Activated naive CD4-positive, alpha-beta T cell treated with anti-CD3 and anti-CD28 coated beads for 36 hours (primary cell): Measurements from ENCODE around the gene HIPK3. TPM values are rescaled to one million over a fixed set of nuclear protein-coding genes. Genes with fewer than 3 reads are reported as not detected.
"Not testable (repeated sequence)": the region's sequence is repeated elsewhere in the genome, so short reads cannot be mapped to it uniquely, and the experiment has no call there.

Experiments
- CTCF ChIA-PET: fragments of 350-600 bp; sonication (Branson Sonifier 250); formaldehyde crosslinking; loops from one replicate; lab custom pipeline; 2021; ENCODE audit warnings: antibody characterized with exemption; lab: Charles Lee
- DNase-seq: peaks from one replicate; pipeline ENCODE4 v3.0.0-alpha.2; 2020
- H3K27ac Mint-ChIP-seq: one replicate; pipeline ENCODE4 v1.8.0; 2021; ENCODE audit warnings: mild to moderate bottlenecking, mixed read lengths
- H3K27me3 Mint-ChIP-seq: one replicate; pipeline ENCODE4 v1.8.0; 2021; ENCODE audit warnings: low read depth, mixed read lengths
- H3K36me3 Mint-ChIP-seq: one replicate; pipeline ENCODE4 v1.8.0; 2021; ENCODE audit warnings: low read depth, mixed read lengths
- H3K4me1 Mint-ChIP-seq: one replicate; pipeline ENCODE4 v1.8.0; 2021; ENCODE audit warnings: low read depth, mixed read lengths
- H3K4me3 Mint-ChIP-seq: one replicate; pipeline ENCODE4 v1.8.0; 2021; ENCODE audit warnings: mild to moderate bottlenecking, moderate library complexity, mixed read lengths
- H3K9me3 Mint-ChIP-seq: one replicate; pipeline ENCODE4 v1.8.0; 2021; ENCODE audit warnings: mixed read lengths
- intact Hi-C: fragments of 100-400 bp; cut with micrococcal nuclease; formaldehyde crosslinking; loops from one replicate; pipeline ENCODE4 v1.15.1; 2023
- total RNA-seq, 2 experiments: library from RNA; stranded (reverse); gene quantifications; one replicate each; pipeline ENCODE4 v1.2.3, GENCODE V29; 2021

Gene HIPK3
- 10 to 100 TPM; 23.9 to 24.0 TPM for total RNA-seq

DNA sequence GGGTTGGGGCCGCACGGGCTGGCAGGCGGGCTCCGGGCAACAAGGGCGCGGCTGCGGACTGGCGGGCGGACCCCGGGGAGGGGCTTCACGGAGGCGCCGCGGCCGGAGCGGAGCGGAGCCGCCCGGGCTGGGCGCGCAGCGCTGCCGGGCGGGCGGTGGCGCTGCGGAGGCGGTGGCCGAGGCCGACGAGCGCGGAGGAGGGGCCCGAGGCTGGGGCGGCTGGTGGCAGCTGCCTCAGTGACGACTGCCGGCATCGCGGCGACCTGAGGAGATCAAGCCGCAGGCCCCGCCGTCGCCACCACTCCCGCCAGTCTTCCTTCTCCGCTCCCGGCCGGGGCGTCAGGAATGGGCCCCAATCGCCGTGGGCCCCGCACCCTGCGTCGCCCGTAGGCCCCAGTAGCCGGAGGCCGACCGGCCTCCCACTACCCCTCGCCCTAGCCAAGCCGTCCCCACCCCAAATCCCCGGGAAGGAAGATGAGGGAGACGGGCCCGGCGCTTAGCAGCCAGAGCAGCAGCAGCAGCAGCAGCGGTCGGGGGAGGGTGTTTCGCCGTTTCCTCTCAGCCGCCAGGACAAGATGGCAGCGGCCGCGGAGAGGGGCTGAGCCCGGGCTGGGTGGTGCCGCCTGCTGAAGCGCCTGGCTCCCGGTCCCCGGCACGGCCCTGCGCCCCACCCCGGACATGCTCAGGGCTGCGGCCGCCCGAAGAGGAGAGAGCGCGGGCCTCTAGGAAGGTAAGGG lies at the start of gene HIPK3:
HIPK3 (plus strand) TSS at position 222 of the 737 bp plus-strand sequence.
- DNase-seq = peak; percentile 79
- H3K9me3 Mint-ChIP-seq = peaks cover 2% of the 10 kb centered on the region
- CTCF ChIA-PET = no interaction called here
- intact Hi-C loops = loop anchor here (1.0 to 5.0 kb wide), 9 partner anchors 72 to 1660 kb away; partner anchors contain the start of genes APIP, CAPRIN1, CD59 and PAX6
- peaks cover 5% of the 10 kb centered on the region for H3K36me3 Mint-ChIP-seq
- peak within 1 kb of the TSS; percentile 96 for H3K27ac Mint-ChIP-seq
- no peaks in the 10 kb centered on the region for H3K27me3 Mint-ChIP-seq
- peaks cover 32% of the 10 kb centered on the region for H3K4me1 Mint-ChIP-seq
- peak within 1 kb of the TSS; percentile 91 for H3K4me3 Mint-ChIP-seq

DNA sequence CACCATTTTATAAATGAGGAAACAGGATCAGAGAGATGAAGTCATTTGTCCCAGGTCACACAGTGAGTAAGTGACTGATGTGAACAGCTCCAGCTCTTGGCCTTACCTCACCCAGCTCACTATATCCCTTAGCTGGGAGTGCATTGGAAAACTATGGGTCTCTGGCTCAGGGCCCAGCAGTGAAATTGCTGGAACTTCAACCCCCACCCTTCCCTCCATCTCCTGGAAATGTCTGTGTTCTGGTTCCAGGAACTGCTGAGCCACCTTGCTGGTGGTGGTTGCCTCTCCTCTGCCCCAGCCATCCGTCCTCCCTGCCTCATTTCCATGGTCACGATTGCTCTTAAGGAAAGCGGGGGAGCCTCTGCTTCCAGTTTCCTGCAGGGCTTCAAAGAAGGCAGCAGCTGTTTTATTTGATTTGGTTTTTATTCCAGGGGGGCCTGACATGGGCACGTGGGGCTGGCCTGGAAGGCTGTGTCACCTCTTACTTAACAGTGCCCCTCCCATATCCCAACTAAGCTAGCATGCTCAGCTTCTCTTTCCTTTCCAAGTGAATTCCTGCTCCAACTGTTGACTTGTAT lies 49.7 kb upstream of the HIPK3 start:
- H3K27me3 Mint-ChIP-seq = no peaks in the 10 kb centered on the region
- H3K27ac Mint-ChIP-seq = no peak overlapping the region
- intact Hi-C loops = no loop called here
- no peaks in the 10 kb centered on the region for H3K4me1 Mint-ChIP-seq
- CTCF ChIA-PET = interaction anchor here (0.7 kb wide), 1 partner anchor 116 kb away, joined by 5 read pairs; no protein-coding TSS in a partner anchor
- no peak for DNase-seq
- no peaks in the 10 kb centered on the region for H3K36me3 Mint-ChIP-seq
- no peaks in the 10 kb centered on the region for H3K9me3 Mint-ChIP-seq
- no peak overlapping the region for H3K4me3 Mint-ChIP-seq

DNA sequence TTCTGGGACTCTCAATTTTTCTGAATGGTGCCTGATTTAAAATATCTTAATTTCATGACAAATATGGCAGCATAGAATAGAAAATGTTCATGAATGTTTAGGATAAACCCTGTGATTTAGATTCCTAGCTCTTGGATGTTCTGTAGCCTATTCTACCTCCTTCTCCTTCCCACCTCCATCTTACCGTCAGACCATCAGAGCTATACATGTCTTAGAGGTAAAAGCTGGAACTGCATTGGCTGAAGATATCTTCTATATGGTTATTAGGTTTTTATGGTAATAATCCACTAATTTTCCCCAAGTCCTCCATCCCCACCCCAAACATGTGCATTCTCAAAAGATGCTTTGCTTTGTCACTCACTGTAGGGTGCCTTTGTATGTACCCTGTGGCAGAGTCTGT lies 49.0 kb upstream of the HIPK3 start:
- CTCF ChIA-PET = interaction anchor here (0.7 kb wide), 1 partner anchor 117 kb away, joined by 5 read pairs; no protein-coding TSS in a partner anchor
- DNase-seq = no peak
- no peak overlapping the region for H3K4me3 Mint-ChIP-seq
- intact Hi-C loops = no loop called here
- H3K4me1 Mint-ChIP-seq = no peaks in the 10 kb centered on the region
- no peak overlapping the region for H3K27ac Mint-ChIP-seq
- H3K36me3 Mint-ChIP-seq = no peaks in the 10 kb centered on the region
- H3K27me3 Mint-ChIP-seq = no peaks in the 10 kb centered on the region
- no peaks in the 10 kb centered on the region for H3K9me3 Mint-ChIP-seq

DNA sequence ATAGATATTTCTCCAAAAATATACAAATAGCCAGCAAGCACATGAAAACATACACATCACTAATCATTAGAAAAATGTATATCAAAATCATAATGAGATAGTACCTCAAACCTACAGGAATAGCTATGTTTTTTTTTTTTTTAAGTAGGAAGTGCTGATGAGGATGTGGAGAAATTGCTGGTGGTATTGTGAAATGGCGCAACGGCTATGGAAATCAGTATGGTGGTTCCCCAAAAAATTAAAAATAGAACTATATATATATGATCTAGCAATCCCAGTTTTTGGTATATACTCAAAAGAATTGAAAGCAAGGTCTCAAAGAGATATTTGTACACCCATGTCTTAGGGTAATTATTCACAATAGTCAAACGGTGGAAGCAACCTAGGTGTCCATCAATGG lies 46.0 kb upstream of the HIPK3 start:
- CTCF ChIA-PET = no interaction called here

DNA sequence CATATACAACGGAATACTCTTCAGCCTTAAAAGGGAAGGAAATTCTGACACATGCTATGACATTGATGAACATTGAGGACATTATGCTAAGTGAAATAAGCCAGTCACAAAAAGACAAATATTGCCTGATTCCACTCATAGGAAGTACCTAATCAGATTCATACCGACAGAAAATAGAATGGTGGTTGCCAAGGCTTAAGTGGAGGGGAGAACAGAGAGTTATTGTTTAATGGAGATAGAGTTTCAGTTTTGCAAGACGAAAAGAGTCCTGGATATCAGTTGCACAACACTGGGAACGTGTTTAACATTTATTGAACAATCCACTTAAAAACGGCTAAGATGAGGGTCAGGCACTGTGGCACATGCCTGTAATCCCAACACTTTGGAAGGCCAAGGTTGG lies 45.6 kb upstream of the HIPK3 start:
- DNase-seq = no peak
- H3K27me3 Mint-ChIP-seq = no peaks in the 10 kb centered on the region
- no peaks in the 10 kb centered on the region for H3K4me1 Mint-ChIP-seq
- CTCF ChIA-PET = no interaction called here
- H3K36me3 Mint-ChIP-seq = no peaks in the 10 kb centered on the region
- H3K9me3 Mint-ChIP-seq = no peaks in the 10 kb centered on the region
- H3K27ac Mint-ChIP-seq = no peak overlapping the region
- H3K4me3 Mint-ChIP-seq = no peak overlapping the region
- intact Hi-C loops = no loop called here

More for the DNA sequence above, 46.0 kb upstream of the HIPK3 start:
- no peaks in the 10 kb centered on the region for H3K27me3 Mint-ChIP-seq
- intact Hi-C loops = no loop called here
- no peaks in the 10 kb centered on the region for H3K36me3 Mint-ChIP-seq
- H3K4me1 Mint-ChIP-seq = no peaks in the 10 kb centered on the region
- no peaks in the 10 kb centered on the region for H3K9me3 Mint-ChIP-seq
- H3K4me3 Mint-ChIP-seq = no peak overlapping the region
- DNase-seq = no peak
- no peak overlapping the region for H3K27ac Mint-ChIP-seq

DNA sequence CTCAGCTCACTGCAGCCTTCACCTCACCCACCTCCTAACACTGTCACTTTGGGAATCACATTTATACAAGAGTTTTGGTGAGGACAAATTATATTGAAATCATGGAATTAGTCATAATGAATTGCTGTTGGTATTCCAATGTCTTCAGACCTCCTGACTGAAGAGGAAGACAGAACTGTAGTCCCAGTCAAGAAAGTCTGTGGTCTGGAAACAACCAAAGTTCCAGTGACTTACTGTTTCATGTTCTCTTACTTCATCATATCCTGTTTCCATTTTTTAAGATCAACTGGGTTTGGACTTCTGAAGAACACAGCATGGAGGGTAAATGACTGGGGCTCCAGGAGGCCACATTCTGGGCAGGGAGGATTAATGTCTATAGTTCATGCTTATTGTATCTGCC lies 43.0 kb upstream of the HIPK3 start:
- no peak overlapping the region for H3K27ac Mint-ChIP-seq
- no peaks in the 10 kb centered on the region for H3K4me1 Mint-ChIP-seq
- intact Hi-C loops = no loop called here
- CTCF ChIA-PET = no interaction called here
- H3K27me3 Mint-ChIP-seq = no peaks in the 10 kb centered on the region
- no peaks in the 10 kb centered on the region for H3K36me3 Mint-ChIP-seq
- no peaks in the 10 kb centered on the region for H3K9me3 Mint-ChIP-seq
- DNase-seq = no peak
- no peak overlapping the region for H3K4me3 Mint-ChIP-seq

DNA sequence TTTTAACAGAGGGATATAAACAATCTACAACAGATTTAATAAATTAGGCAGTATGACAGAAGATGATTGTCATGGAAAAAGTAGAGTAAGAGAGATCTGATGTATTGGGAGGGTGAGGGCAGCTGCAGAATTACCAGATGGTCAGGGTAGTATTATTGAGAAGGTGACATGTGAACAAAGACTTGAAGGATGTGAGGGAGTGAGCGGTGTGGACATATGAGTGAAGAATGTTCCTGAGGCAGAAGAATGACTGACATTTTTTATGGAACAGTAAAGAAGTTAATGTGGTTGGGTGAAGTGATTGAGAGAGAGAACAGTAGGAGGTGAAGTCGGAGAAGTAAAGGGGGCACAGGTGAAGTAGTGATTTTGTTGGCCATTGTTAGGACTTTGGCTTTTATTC lies 42.4 kb upstream of the HIPK3 start:
- no peak for DNase-seq
- intact Hi-C loops = no loop called here
- Mint-ChIP-seq H3K4me1 (no peaks in the 10 kb centered on the region), H3K9me3 (no peaks in the 10 kb centered on the region), H3K36me3 (no peaks in the 10 kb centered on the region), H3K27me3 (no peaks in the 10 kb centered on the region), H3K27ac (no peak overlapping the region), H3K4me3 (no peak overlapping the region)
- CTCF ChIA-PET = no interaction called here

DNA sequence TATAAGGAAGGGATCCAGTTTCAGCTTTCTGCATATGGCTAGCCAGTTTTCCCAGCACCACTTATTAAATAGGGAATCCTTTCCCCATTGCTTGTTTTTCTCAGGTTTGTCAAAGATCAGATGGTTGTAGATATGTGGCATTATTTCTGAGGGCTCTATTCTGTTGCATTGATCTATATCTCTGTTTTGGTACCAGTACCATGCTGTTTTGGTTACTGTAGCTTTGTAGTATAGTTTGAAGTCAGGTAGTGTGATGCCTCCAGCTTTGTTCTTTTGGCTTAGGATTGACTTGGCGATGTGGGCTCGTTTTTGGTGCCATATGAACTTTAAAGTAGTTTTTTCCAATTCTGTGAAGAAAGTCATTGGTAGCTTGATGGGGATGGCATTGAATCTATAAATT lies 40.5 kb upstream of the HIPK3 start:
- H3K36me3 Mint-ChIP-seq, H3K4me3 Mint-ChIP-seq, H3K27ac Mint-ChIP-seq: not testable (repeated sequence)

DNA sequence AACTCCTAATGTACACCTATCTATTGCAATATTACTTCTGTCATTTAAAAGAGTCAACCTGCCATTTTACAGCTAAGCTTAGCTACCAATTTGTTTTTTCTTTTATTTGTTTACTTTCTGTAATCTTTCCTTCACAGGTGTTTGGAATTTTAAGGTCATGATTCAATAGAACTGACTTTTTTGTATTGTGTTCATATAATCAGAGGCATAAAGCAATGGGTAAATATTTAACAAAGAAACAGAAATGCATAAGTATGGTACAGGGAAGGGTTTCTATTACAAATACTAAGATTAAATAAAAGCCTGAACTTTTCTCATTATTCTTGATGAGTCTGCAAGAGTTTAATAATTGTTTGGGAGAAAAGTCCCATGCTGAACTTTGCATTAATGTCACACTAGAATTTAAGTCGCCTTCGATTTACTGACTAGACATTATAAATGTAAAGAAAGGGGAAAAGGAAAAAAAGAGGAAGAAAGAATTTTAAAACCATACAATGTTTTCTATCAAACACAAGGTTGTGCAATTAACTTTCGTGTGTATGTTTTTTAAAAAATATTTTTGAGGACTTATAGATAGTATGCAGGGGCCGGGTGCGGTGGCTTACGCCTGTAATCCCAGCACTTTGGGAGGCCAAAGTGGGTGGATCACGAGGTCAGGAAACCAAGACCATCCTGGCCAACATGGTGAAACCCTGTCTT lies 35.0 kb upstream of the HIPK3 start:
- Mint-ChIP-seq H3K27me3 (no peaks in the 10 kb centered on the region), H3K27ac (no peak overlapping the region), H3K36me3 (no peaks in the 10 kb centered on the region), H3K4me3 (no peak overlapping the region), H3K9me3 (no peaks in the 10 kb centered on the region), H3K4me1 (no peaks in the 10 kb centered on the region)
- CTCF ChIA-PET = no interaction called here
- DNase-seq = no peak
- intact Hi-C loops = no loop called here

More for the DNA sequence above, 40.5 kb upstream of the HIPK3 start:
- DNase-seq, intact Hi-C loops, H3K9me3 Mint-ChIP-seq, CTCF ChIA-PET, H3K4me1 Mint-ChIP-seq, H3K27me3 Mint-ChIP-seq: not testable (repeated sequence)

DNA sequence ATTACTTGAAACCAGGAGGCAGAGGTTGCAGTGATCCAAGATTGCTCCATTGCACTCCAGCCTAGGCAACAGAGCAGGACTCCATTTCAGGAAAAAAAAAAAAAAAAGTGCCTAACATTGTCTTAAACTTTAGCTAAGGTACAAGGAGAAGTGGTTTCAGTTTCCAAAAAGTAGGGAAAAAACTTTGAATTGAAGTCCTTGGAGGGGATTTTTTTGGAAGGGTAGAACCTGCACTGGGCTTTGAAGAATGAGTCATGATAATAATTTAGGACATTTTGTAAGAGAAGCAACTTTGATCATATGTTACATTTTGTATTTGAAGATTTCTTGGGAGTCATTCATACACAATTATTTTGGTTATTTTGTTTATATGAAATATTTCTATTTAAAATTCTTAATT lies 31.8 kb upstream of the HIPK3 start:
- no peaks in the 10 kb centered on the region for H3K36me3 Mint-ChIP-seq
- CTCF ChIA-PET = interaction anchor here (0.6 to 0.7 kb wide), 2 partner anchors 58 to 105 kb away, joined by 3 to 5 read pairs; no protein-coding TSS in a partner anchor
- no peaks in the 10 kb centered on the region for H3K4me1 Mint-ChIP-seq
- H3K4me3 Mint-ChIP-seq = no peak overlapping the region
- no peaks in the 10 kb centered on the region for H3K9me3 Mint-ChIP-seq
- no peaks in the 10 kb centered on the region for H3K27me3 Mint-ChIP-seq
- intact Hi-C loops = no loop called here
- H3K27ac Mint-ChIP-seq = no peak overlapping the region
- DNase-seq = no peak

DNA sequence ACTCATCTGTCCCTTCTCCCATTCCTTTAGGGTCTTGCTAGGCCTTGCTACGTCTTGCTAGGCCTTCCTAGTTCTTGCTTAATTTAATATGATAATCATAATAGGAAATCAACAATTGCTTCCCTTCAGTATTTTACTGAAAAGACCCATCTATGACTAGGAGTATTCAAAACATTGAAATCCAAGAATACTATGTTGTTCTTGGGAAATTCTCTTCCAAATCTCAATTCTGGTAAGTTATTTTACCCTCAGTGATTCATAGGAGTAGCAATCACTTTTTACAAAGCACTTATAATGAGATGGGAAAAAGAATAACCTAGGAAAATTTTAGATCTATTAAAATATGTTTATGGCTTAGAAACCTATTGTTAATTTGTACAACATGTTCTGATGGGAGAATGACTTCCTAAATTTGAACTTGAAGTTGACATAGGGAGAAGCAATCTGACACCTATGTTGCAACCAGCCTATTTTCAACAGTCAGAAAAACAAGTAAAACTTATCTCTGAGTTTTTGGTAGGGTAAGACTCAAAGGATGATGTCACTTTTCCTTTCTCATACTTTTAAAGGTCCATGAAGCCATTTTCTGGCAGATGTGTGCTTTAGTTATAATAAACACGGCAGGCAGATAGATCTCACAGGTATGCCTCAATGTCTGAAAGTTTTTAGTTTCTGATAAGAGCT lies 29.5 kb upstream of the HIPK3 start:
- no peaks in the 10 kb centered on the region for H3K36me3 Mint-ChIP-seq
- no peaks in the 10 kb centered on the region for H3K27me3 Mint-ChIP-seq
- H3K4me1 Mint-ChIP-seq = no peaks in the 10 kb centered on the region
- DNase-seq = no peak
- no peaks in the 10 kb centered on the region for H3K9me3 Mint-ChIP-seq
- CTCF ChIA-PET = no interaction called here
- no peak overlapping the region for H3K27ac Mint-ChIP-seq
- intact Hi-C loops = no loop called here
- H3K4me3 Mint-ChIP-seq = no peak overlapping the region
